HepG2 (cell line): ENCODE data around the gene VAMP2. TPM values are rescaled to one million over a fixed set of nuclear protein-coding genes. Genes with fewer than 3 reads are reported as not detected.

Experiments
- CEBPG ChIP-seq: IDR thresholded peaks from 2 replicates; pipeline ENCODE4 v1.6.1; 2016
- CHD4 ChIP-seq: fragments of 200-600 bp; sonication (generic); IDR thresholded peaks from 2 replicates; pipeline ENCODE4 v1.7.0; 2017; ENCODE audit warnings: mild to moderate bottlenecking, low read length, borderline replicate concordance
- FOSL2 ChIP-seq: sonication (generic); formaldehyde crosslinking; IDR thresholded peaks from 2 replicates; pipeline ENCODE4 v1.4.0; 2020; ENCODE audit warnings: missing genetic modification reagents
- FOXJ3 ChIP-seq: sonication (generic); formaldehyde crosslinking; IDR thresholded peaks from 2 replicates; pipeline ENCODE4 v1.4.0; 2020; ENCODE audit warnings: missing genetic modification reagents, mild to moderate bottlenecking, borderline replicate concordance
- HIVEP1 ChIP-seq: sonication (generic); formaldehyde crosslinking; IDR thresholded peaks from 2 replicates; pipeline ENCODE4 v1.4.0; 2020; ENCODE audit warnings: mild to moderate bottlenecking, missing genetic modification reagents
- KDM2A ChIP-seq: sonication (generic); formaldehyde crosslinking; IDR thresholded peaks from 2 replicates; pipeline ENCODE4 v1.4.0; 2020; ENCODE audit warnings: low read depth, missing genetic modification reagents, borderline replicate concordance
- NCOA5 ChIP-seq: sonication (generic); formaldehyde crosslinking; IDR thresholded peaks from 2 replicates; pipeline ENCODE4 v1.4.0; 2020; ENCODE audit warnings: missing genetic modification reagents
- NCOR1 ChIP-seq: fragments of 200-600 bp; sonication (generic); IDR thresholded peaks from 2 replicates; pipeline ENCODE4 v1.7.0; 2017; ENCODE audit warnings: antibody characterized with exemption, low read length, borderline replicate concordance
- PLRG1 ChIP-seq: fragments of 450-650 bp; conservative IDR thresholded peaks from 2 replicates; pipeline ENCODE4 v1.6.1; 2016
- POLR2AphosphoS2 ChIP-seq: IDR thresholded peaks from 2 replicates; pipeline ENCODE4 v1.6.1; 2011; ENCODE audit warnings: low read depth, low read length, improper control_type of control experiment
- REL ChIP-seq: sonication (generic); formaldehyde crosslinking; conservative IDR thresholded peaks from 2 replicates; pipeline ENCODE4 v1.8.0; 2022; ENCODE audit warnings: mild to moderate bottlenecking, missing genetic modification reagents, moderate library complexity
- SNAPC2 ChIP-seq: sonication (generic); formaldehyde crosslinking; IDR thresholded peaks from 2 replicates; pipeline ENCODE4 v1.8.1; 2022; ENCODE audit warnings: mild to moderate bottlenecking, missing genetic modification reagents
- ZBTB20 ChIP-seq: sonication (generic); formaldehyde crosslinking; IDR thresholded peaks from 2 replicates; pipeline ENCODE4 v1.8.1; 2023; ENCODE audit warnings: missing genetic modification reagents, low read depth, mild to moderate bottlenecking, borderline replicate concordance
- ZBTB21 ChIP-seq: sonication (generic); formaldehyde crosslinking; IDR thresholded peaks from 2 replicates; pipeline ENCODE4 v1.4.0; 2020; ENCODE audit warnings: missing genetic modification reagents
- ZNF12 ChIP-seq: sonication (generic); formaldehyde crosslinking; IDR thresholded peaks from 2 replicates; pipeline ENCODE4 v1.5.0; 2020; ENCODE audit warnings: missing genetic modification reagents
- ZNF256 ChIP-seq: sonication (generic); formaldehyde crosslinking; conservative IDR thresholded peaks from 2 replicates; pipeline ENCODE4 v1.4.0; 2020; ENCODE audit warnings: missing genetic modification reagents
- ZNF567 ChIP-seq: sonication (generic); formaldehyde crosslinking; IDR thresholded peaks from 2 replicates; pipeline ENCODE4 v1.8.1; 2023; ENCODE audit warnings: mild to moderate bottlenecking, missing genetic modification reagents, borderline replicate concordance
- ZNF605 ChIP-seq: sonication (generic); formaldehyde crosslinking; IDR thresholded peaks from 2 replicates; pipeline ENCODE4 v1.8.0; 2022; ENCODE audit warnings: mild to moderate bottlenecking, missing genetic modification reagents
- polyA plus RNA-seq, 8 experiments: library from polyadenylated mRNA; depleted of rRNA in 3 of 8; stranded (reverse) in 7 of 8; unstranded in 1 of 8; fragments of >200 nt; fragmentation: Illumina TruSeq in 4 of 8; extraction: Trizol in 4 of 8; gene quantifications; 2 replicates each; pipeline versions ENCODE4 v1.2.1 to v1.2.3, GENCODE V29; 2011 to 2016; ENCODE audit warnings: low read depth in 4 of 8, missing spikeins in 1 of 8, mixed read lengths in 1 of 8; ENCODE audit not compliant: insufficient read depth in 1 of 8
- total RNA-seq, 5 experiments: library from RNA; depleted of rRNA; stranded (reverse); fragments of >200 nt; fragmentation: Illumina TruSeq; extraction: Trizol; gene quantifications; 2 replicates each; pipeline ENCODE4 v1.2.3, GENCODE V29; 2016; ENCODE audit warnings: low read depth in 1 of 5
- TF ChIP-seq, protein P1 (sequence below): sonication (generic); formaldehyde crosslinking; IDR thresholded peaks from 2 replicates; pipeline ENCODE4 v1.5.1; 2020; ENCODE audit warnings: missing genetic modification reagents, mild to moderate bottlenecking, borderline replicate concordance
- TF ChIP-seq, protein P2 (sequence below): sonication (generic); formaldehyde crosslinking; IDR thresholded peaks from 2 replicates; pipeline ENCODE4 v1.4.0; 2020; ENCODE audit warnings: mild to moderate bottlenecking, missing genetic modification reagents
- TF ChIP-seq, protein P3 (sequence below): sonication (generic); formaldehyde crosslinking; IDR thresholded peaks from 2 replicates; pipeline ENCODE4 v1.4.0; 2020; ENCODE audit warnings: missing genetic modification reagents, borderline replicate concordance
- TF ChIP-seq, protein P4 (sequence below): sonication (generic); formaldehyde crosslinking; IDR thresholded peaks from 2 replicates; pipeline ENCODE4 v1.8.0; 2022; ENCODE audit warnings: missing genetic modification reagents, low read depth, mild to moderate bottlenecking, borderline replicate concordance

VAMP2 gene
- total and polyA plus RNA-seq, 2 of the 13 experiments (the other 11 are each of a cell fraction or from before 2014, with no cell fraction given) = 3.9 to 17.2 TPM

DNA sequence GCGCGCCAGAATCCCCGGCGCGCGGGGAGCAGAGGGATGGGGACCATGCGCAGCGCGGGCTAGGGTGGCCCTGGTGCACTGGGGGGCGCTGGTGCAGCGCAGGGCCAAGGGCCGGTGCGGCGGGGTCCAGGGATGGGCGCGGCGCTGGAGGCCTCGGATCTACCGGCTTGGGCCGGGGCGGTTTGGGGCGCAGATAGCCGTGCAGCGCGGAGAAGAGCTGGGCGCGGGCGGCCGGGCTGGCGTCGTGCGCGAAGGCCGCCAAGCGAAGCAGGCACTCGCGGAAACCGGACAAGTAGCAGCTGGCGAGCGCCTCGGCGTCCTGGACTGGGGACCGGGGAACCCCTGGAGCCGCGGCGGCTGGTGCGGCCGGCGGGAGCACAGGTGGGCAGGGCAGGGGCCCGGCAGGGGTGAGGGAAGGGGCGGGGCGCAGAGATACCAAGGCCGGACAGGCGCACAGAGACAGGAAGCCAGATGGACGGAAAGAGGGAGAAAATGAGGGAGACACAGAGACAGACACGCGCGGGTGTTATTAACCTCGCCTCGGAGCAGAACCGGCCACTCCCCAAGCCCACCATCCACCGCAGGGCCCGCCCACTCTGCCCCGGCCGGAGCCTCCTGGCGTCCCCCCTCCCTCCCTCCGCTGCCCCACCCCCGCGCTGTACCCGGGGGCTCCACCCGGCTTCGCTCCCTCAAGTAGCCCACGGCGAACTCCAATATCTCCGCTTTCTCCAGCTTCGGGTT, 40.9 kb downstream of the VAMP2 start (continued):
- TF ChIP-seq, protein P1, sequence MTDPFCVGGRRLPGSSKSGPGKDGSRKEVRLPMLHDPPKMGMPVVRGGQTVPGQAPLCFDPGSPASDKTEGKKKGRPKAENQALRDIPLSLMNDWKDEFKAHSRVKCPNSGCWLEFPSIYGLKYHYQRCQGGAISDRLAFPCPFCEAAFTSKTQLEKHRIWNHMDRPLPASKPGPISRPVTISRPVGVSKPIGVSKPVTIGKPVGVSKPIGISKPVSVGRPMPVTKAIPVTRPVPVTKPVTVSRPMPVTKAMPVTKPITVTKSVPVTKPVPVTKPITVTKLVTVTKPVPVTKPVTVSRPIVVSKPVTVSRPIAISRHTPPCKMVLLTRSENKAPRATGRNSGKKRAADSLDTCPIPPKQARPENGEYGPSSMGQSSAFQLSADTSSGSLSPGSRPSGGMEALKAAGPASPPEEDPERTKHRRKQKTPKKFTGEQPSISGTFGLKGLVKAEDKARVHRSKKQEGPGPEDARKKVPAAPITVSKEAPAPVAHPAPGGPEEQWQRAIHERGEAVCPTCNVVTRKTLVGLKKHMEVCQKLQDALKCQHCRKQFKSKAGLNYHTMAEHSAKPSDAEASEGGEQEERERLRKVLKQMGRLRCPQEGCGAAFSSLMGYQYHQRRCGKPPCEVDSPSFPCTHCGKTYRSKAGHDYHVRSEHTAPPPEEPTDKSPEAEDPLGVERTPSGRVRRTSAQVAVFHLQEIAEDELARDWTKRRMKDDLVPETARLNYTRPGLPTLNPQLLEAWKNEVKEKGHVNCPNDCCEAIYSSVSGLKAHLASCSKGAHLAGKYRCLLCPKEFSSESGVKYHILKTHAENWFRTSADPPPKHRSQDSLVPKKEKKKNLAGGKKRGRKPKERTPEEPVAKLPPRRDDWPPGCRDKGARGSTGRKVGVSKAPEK (CRISPR knock-in tag) = no peak
- no peak for TF ChIP-seq ZNF567 (CRISPR knock-in tag)
- TF ChIP-seq KDM2A (CRISPR knock-in tag) = peak; percentile 60
- TF ChIP-seq, protein P2, sequence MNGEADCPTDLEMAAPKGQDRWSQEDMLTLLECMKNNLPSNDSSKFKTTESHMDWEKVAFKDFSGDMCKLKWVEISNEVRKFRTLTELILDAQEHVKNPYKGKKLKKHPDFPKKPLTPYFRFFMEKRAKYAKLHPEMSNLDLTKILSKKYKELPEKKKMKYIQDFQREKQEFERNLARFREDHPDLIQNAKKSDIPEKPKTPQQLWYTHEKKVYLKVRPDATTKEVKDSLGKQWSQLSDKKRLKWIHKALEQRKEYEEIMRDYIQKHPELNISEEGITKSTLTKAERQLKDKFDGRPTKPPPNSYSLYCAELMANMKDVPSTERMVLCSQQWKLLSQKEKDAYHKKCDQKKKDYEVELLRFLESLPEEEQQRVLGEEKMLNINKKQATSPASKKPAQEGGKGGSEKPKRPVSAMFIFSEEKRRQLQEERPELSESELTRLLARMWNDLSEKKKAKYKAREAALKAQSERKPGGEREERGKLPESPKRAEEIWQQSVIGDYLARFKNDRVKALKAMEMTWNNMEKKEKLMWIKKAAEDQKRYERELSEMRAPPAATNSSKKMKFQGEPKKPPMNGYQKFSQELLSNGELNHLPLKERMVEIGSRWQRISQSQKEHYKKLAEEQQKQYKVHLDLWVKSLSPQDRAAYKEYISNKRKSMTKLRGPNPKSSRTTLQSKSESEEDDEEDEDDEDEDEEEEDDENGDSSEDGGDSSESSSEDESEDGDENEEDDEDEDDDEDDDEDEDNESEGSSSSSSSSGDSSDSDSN (CRISPR knock-in tag) = peak; percentile 90; the same call in 1 of the 2 replicates
- TF ChIP-seq ZNF12 = no peak
- TF ChIP-seq SNAPC2 (CRISPR knock-in tag) = no peak
- peak; percentile 40; the same call in 1 of the 2 replicates for TF ChIP-seq REL (CRISPR knock-in tag)
- no peak for TF ChIP-seq PLRG1
- no peak for TF ChIP-seq HIVEP1
- no peak for TF ChIP-seq NCOR1
- no peak for TF ChIP-seq ZNF256 (CRISPR knock-in tag)
- TF ChIP-seq ZBTB20 (CRISPR knock-in tag) = no peak
- TF ChIP-seq CEBPG (CRISPR knock-in tag) = no peak
- TF ChIP-seq NCOA5 = no peak
- no peak for TF ChIP-seq CHD4
- TF ChIP-seq FOXJ3 (CRISPR knock-in tag) = no peak
- TF ChIP-seq ZNF605 (CRISPR knock-in tag) = no peak
- TF ChIP-seq, protein P3, sequence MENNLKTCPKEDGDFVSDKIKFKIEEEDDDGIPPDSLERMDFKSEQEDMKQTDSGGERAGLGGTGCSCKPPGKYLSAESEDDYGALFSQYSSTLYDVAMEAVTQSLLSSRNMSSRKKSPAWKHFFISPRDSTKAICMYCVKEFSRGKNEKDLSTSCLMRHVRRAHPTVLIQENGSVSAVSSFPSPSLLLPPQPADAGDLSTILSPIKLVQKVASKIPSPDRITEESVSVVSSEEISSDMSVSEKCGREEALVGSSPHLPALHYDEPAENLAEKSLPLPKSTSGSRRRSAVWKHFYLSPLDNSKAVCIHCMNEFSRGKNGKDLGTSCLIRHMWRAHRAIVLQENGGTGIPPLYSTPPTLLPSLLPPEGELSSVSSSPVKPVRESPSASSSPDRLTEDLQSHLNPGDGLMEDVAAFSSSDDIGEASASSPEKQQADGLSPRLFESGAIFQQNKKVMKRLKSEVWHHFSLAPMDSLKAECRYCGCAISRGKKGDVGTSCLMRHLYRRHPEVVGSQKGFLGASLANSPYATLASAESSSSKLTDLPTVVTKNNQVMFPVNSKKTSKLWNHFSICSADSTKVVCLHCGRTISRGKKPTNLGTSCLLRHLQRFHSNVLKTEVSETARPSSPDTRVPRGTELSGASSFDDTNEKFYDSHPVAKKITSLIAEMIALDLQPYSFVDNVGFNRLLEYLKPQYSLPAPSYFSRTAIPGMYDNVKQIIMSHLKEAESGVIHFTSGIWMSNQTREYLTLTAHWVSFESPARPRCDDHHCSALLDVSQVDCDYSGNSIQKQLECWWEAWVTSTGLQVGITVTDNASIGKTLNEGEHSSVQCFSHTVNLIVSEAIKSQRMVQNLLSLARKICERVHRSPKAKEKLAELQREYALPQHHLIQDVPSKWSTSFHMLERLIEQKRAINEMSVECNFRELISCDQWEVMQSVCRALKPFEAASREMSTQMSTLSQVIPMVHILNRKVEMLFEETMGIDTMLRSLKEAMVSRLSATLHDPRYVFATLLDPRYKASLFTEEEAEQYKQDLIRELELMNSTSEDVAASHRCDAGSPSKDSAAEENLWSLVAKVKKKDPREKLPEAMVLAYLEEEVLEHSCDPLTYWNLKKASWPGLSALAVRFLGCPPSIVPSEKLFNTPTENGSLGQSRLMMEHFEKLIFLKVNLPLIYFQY = no peak
- TF ChIP-seq FOSL2 (CRISPR knock-in tag) = no peak
- TF ChIP-seq, protein P4, sequence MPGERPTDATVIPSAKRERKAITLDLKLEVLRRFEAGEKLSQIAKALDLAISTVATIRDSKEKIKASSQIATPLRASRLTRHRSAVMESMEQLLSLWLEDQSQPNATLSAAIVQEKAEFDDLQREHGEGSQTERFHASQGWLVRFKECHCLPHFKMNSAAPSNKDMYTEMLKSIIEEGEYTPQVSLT (CRISPR knock-in tag) = no peak
- TF ChIP-seq POLR2AphosphoS2 = no peak
- TF ChIP-seq ZBTB21 = no peak
